ENCODE results near the gene TMTC2.

TMTC2 gene

DNA sequence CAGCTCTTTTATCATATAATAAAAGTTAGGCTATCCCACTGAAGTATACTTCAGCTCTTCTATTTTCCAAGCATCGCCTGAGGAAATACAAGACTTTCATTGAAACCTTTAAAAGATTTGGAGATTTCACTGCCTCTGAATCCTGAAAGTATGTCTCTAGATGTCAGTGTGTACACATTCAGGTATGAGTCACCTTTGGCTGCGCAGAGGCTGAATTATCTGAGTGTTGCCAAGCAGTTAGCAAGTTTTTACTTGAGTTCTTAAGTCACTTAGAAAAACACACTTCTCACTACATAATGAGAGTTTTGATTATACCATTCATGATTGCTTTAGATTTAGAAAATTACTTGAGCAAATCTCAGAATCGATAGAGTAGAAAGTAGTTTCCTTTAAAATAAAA is 210.3 kb downstream of the TMTC2 start:
- DNase-seq: no peak

DNA sequence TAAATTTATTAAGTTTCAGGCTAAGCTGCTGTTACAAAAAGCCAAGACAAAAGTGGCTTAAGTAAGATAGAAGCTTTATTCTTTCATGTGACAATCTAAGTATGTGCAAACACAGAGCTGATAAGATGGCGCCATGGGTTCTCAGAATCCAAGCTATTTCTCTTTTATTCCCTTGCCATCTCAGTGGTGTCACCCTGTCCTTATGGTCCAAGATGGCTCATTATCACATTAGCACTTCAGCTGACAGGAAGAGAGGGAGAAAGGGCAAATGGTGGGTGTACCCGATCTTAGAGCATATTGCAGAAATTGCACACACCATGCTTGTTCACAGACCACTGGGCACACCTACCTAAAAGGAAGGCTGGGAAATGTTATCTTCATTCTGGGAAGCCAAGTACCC is 211.7 kb downstream of the TMTC2 start:
- no peak for DNase-seq

DNA sequence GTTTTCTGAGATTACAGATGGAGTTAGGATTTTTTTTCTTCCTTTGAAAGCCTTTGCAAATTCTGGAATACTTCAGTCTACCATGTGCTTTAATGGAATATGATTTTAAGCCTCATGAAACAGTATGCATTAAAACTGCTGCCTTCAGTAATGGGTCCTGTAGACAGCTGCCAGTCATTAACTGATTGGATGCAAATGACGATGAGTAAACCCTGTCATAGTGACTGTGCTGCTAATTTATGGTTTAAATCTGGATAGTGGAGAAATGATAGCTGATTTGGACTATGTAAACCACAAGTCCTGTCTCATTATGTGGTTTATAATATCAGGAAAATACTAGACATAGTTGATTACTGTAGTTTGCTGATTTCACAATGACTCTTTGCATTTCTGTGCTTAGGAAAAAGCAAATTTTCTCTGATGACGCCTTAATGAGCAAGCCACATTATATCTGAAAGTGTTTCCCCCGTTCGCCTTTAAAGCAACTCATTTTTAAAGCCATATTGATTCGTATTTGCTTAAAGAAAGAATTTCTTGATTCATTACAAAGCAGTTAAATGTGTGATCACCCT is 217.6 kb downstream of the TMTC2 start:
- DNase-seq: no peak

DNA sequence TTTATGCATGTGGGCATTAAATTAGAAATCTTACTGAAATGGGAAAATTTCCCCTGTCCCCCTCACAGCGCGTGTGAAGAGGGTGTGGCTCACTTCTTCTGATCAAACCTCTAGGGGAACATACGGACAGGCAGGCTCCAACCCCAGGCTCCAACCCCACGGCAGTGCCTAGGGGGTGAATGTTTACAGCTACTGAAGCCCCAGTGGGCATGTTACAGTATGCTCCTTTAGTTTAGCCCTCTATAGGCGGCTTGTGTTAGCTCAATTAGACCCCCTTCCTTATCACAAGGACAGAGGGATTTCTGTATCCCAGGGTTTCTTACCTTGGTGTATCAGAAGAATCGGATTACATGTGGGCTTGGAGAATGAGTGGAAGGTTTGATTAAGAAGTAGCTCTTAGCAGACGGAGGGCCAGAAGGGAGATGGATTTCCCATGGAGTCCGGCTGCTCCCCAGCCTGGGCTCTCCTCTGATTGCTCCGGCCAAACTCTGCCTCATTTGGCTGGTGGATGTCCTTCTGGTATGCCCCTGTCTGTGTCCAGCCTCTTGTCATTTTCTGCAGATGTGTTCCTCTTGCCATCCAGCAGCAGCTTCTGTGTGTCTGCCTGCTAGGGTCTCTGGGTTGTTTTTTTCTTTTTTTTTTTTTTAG is 223.7 kb downstream of the TMTC2 start:
- no peak for DNase-seq

DNA sequence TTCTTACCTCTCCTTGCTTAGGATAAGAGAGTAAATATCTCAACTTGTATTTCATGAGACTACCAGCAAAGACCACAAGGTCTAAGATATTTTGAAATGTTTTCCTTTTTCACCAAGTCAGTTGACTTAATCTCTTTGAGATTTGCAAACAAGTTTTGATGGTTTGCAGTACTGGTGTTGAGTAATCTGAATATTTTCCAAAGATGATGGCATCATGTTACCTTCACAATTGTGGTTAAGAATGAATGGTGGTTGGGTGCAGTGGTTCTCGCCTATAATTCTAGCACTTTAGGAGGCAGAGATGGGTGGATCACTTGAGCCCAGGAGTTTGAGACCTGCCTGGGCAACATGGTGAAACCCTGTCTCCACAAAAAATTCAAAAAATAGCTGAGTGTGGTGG is 225.7 kb downstream of the TMTC2 start:
- no peak for DNase-seq

DNA sequence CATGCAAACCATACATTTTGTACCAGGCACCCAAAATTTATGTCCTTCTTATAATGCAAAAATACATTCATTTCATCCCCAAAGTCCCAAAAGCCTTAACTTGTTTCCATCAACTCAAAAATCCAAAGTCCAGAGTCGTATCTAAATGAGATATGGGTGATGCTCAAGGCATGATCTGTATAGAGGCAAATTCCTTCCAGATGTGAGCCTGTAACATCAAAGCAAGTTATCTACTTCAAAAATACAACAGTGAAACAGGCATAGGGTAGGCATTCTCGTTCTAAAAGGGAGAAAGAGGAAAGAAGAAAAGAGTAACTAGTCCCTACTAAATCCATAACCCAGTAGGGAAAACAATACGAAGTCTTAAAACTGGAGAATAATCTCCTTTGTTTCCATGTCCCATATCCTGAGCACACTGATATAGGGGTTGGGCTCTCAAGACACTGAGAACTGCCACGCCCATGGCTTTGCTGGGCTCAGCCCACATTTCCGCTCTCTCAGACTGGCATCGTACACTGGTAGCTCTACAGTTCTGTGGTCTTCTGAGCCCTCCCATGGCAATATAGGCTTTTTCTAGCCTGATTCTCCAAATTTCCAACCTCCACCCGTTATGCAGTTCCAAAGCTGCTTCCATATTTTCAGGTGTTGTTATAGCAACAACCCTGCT is 232.8 kb downstream of the TMTC2 start:
- no peak for DNase-seq

DNA sequence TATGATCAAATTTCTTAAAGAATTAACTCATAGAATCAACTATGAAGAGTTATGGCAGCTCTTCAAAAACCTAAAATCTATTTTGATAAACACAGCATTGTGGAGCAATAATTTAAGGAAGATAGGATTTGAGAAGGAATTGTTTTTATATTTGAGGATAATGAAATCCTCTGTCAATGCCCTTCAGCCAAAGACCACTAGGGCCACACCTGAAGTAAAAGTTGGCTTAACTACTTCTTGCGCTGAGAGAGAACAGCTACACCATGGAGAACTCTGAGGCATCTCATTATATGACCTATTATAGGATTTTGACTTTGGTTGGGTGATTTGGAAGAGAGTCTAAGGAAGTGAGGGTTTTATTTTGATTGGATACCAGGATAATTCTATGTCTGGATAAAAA is 237.2 kb downstream of the TMTC2 start:
- no peak for DNase-seq

DNA sequence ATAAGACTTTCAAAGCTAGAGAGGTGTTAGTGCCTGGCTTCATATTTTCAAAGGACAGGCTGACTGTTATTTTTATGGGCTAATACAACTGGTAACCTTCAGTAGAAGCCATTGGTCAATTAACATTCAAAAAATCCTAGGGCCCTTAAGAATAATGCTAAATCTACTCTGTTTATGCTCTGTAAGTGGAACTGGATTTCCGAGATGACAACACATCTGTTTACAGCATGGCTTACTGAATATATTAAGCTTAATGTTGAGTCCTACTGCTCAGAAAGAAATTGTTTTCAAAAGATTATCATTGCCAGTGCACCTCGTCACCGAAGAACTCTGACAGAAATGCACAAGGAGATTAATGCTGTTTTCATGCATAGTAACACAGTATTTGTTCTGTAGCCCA is 239.9 kb downstream of the TMTC2 start:
- DNase-seq: no peak

DNA sequence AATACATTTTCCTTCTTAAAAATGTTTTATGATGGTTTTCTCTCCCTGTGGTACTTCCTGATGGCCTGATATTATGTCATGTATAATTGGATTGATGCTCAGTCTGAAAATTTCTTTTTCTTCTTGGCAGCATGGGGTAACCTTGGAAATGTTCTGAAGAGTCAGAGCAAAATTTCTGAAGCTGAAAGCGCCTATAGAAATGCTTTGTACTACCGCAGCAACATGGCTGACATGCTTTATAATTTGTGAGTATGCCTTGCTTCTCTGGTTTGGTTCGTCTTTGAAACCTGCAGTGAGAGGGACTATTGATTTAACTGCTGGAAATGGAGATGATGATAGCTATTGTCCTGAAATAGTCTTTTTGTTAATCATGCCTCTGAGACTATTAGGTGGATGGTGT is 243.6 kb downstream of the TMTC2 start:
- no peak for DNase-seq

DNA sequence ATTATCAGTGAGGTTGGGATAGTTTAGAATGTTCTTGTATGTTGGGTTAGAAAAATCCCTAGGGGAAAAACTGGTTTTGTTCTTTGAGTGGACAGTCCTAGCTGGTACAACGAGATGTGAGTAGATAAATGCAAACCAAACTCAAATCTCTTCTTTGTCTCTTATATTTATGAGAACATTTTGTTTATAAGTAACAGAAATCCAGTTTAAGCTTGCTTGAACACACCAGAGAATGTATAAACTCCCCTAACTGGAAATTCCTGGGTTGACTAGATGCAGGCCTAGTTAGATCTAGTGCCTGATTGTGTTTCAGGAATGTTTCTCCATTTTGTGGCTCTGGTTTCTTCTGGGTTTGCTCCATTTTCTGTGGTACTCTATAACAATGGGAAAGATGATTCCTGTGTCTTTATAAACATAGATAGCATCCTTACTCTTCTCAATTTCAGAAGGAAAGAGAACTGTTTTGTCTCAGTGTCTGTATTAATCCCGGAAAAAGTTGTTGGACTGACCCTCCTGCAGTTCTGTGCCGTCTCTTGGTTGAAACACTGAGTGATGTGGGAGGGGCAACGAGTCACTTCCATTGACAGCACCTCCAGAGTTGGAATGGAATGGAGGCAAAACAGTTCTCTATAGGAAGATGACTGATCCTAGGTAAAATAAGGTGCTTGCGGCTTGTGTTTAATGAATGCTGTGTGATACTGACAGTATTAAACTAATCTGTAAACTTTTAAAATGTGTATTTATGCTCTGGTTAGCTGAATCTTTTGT is 244.8 kb downstream of the TMTC2 start:
- no peak for DNase-seq

DNA sequence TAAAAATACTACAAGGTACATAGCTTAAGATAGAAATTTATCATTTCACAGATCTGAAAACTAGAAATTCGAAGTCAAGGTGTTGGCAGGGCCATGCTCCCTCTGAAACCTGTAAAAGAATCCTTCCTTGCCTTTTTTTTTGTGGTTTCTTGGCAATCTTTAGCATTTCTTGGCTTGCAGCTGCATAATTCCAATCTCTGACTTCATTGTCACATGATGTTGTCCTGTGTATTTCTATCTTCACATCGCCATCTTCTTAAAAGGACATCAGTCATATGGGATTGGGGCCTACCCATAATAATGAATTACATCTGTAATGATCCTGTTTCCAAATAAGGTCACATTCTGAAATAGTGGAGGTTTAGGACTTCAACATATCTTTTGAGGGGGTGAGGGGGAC is 250.4 kb downstream of the TMTC2 start:
- DNase-seq: no peak

DNA sequence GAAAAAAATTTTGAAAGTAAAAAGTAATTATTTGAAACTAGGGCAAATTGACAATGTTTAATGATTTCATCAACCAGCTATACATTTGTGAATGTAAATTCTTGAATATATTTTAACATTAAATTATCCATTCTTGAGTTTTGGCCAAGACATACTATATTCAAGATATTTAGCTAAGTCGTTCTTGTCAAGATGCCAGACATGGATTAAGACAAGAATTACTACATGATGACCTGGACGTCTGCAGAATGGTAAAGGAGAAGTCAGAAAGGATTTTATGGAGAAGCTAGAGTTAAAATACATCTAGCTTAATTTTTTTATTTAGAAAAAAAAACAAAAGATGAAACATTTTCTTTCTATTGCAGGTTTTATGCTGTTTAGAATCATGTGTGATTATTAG is 255.8 kb downstream of the TMTC2 start:
- DNase-seq: no peak

DNA sequence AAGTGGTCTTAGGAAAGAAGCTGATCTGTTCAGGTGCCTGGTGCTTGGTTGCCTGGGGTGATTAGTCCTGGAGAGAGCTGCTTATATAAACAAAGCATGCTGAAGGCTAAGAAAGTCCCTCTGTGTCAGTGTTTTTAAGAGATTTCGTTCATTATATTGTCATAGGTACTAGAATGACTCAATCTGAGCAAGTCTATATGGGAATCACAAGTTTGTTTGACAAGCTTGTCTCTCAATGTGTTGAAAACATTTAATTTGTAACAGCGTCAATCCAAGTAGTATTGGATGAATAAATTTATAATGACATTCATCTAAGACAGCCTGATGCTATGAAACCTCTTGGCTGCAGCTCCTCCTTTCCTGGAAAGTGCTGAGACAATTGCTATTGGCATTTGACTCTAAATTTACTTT is 256.3 kb downstream of the TMTC2 start:
- DNase-seq: no peak

DNA sequence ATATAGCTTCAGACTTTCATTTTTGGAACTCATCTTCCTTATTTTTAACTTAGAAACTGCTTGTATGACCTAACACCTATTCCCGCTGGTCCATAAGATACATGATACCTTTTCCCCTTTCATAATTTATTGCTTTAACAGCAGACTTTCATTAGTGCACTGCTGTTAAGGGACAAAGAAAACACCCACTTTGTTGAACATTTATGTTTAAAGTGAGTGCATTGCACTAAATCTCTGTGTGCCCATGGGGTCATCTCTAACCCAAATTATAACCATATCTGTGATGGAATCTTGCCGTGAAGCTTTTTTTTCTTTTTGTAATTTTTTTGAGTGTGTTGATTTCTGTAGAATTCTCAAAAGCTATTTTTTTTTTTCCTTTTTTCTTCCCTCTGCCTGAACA is 261.8 kb downstream of the TMTC2 start:
- DNase-seq: no peak

DNA sequence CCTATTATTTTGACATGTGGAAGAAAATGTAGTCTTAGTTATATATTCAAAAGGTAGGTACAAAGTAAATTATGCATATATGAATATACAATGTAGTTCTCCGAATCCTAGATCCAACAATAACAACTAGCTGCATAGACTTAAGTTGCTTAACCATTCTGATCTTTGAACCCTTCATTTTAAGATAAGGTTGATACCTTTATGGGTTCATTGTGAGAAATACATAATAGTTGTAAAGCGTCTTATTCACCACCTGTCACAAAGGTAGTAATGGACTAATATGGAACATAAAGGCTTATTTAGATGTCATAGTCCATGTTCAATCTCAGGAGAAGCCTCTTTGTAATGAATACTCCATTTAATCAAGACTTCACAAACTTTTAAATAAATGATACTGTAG is 263.6 kb downstream of the TMTC2 start:
- no peak for DNase-seq

DNA sequence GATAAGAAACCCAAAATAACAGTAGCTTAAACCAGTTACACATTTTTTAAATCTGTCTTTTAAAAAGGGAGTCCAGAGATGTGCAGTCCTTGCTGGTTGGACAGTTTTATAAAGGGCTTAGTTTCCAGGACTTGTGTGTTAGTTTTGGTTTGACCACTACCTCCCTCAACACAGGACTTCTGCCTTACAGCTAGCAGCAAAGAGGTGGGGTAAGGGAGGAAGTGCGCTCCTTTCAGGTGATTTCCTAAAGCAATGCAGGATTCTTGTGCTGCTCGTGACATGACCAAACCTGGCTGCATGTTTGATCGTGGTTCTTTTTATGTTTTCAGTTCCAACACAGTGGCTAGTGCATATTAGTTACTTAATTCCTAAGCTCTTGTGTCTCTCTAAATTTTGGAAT is 266.2 kb downstream of the TMTC2 start:
- DNase-seq: no peak

DNA sequence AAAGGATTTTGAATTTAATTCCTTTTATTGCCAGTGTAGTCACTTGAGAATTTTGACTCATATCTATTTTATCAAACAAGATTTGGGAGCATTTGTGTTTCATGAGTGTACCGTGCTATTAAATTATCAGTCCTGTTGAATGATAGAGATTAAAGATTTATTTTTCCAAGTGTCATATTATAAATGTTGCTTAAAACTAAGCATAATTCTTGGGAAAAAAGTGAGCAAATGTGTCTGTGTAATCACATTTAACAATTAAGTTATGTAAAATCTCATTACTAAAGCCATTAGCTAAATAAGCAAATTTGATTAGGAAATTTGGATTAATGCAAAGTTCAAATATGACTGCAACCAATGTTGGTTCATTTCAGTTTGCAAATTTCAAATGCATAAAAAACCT is 266.7 kb downstream of the TMTC2 start:
- DNase-seq: no peak

DNA sequence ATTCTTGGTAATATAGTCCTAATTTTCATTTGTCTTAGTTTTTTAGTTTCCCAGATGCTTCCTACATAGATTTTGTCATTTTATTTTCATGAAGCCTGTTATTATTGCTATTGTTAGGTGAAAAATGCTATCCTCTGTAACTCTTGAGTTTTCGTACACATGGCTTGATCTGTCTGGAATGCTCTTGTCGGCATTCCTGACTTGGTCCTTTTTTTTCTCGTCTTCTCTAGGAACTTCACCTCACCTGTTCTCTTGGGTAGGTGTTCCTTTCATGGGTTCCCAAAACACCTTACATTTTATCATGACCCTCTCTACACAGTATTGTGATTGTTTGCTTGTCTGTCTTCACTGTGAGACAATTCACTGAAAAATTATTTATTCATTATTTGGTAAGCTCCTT is 267.4 kb downstream of the TMTC2 start:
- no peak for DNase-seq

DNA sequence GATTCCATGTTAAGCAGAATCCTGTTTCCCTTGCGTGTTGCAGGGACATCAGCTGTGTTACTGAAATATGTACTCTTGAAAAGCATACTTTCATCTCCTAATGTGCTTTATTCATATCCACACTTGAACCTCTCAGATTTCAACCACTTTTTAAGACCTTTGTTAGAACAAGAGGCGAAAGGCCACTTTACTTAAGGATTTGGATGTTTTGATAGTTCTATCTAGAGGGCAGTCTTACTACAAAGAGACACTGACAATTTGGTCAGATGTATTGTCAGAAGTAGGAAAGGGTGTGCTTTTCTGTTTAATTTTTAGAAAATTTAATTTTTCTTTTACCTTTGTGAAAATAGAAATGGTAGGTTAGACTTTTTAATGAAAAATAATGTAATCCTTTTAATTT is 267.9 kb downstream of the TMTC2 start:
- DNase-seq: no peak

DNA sequence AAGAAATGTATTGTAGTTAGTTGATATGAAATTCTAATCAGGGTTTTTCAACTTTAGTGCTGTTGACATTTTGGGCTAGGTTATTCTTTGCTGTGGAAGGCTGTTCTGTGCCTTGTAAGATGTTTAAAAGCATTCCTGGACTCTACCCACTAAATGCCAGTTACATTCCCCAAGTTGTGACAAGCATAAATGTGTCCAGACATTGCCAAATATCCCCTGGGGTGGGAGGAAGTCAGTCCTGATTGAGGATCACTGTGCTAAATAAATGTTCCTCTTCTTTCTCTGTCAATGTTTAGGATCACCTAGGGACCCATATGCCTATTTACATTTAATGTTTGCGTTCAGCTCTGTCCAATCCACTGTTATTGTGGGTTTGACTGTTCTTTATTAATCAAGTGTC is 268.3 kb downstream of the TMTC2 start:
- DNase-seq: no peak

DNA sequence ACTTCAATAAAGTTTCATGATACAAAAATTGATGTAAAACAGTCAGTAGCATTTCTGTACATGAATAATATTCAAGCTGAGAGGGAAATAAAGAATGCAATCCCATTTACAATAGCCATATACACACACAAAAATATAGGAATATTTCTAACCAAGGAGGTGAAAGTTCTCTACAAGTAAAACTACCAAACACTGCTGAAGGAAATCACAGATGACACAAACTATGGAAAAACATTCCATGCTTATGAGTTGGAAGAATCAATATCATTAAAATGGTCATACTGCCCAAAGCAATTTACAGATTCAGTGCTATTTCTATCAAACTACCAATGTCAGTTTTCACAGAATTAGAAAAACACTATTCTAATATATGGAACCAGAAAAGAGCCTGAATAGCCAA is 272.3 kb downstream of the TMTC2 start:
- DNase-seq: no peak

DNA sequence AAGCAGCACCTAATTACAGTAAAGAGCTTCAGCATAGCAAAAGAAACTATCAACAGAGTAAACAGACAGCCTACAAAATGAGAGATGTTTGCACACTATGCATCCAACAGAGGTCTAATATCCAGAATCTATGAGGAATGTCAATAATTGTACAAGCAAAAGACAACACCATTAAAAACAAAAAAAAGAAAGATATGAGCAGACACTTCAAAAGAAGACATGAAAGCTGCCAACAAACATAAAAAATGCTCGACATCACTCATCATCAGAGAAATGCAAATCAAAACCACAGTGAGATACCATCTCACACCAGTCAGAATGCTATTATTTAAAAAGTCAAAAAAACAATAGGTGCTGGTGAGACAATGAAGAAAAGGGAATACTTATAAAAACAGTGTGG is 273.1 kb downstream of the TMTC2 start:
- no peak for DNase-seq

DNA sequence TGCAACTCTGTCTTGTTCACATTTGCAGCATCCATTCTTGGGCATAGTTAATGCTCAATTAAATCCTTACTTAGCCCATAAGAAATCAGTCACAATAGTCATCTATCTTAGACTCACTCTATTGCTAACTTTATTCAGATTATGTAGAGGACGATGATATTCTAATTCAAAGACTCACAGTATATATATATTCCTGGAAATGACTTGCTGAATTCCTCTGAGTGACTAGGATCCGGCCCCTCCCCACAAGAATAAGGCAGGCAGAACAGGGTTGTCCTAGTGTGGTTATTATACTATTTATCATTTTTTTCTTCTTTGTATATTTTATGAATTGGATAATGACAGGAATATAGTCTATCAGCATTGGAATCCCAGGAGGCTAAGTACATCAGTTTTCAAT is 275.1 kb downstream of the TMTC2 start:
- DNase-seq: no peak

DNA sequence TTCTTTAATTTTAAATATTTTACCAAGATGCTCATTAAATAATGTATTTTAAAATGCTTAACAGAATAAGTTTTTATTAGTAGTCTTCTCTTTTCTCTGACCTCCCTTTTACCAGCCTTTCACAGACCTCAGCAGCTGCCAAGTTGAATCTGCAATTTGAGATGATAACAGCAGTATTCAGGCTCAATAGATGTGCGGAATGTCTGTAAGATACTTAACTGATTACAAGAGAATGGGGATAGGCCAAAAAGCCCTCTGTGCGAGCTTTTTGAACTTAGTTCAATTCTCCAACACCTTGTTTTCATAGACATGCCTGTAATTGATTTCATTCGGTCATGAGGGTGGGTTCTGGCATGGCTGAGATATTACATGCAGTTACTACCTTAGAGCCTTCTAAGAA is 277.2 kb downstream of the TMTC2 start:
- no peak for DNase-seq
